Measurements from ENCODE around the gene PAX5.
A peak's percentile ranks its signal among the peaks of the same experiment; 100 is the strongest.

Gene PAX5

DNA sequence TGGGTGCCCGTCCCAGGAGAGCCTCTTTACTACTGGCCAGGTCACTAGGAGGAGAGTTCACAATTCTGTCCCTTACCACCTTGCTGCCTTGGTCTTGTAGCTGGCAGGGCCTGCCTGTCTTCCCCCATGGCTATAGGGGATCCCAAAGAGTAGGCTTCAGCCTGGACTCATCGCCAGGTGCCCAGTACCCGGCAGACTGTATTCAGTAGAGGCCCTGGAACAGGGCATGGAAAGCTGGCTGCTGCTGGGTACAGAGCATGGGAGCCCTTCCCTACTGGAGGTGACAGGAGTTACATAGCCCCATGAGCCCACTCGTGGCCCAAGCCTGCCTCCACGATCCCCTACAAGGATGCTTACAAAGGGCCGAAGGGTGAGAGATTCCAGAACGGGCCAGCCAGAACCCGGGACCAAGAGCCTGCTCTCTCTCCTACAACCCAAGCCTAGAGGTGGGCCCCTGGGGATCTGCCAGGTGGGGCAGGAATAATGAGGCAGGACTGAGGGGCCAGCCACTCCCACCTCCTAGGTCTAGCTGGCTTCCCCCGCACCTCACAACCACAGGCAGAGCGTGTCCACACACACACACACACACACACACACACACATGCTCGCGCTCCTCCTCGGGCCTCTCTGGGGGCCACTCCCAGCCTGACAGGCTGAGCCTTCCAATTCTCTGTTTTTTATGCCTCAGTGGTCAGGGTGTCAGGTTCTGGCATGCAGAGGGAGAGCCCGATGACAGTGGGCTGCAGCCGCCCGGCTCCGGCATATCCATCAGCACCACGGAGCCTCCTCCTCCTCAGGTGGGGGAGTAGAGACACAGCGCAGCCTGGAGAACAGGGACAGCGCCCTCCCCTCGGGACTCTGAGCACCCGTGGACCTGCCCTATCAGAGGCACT, 186.0 kb downstream of the PAX5 start:
- DNase-seq: no peak

GRCh38 chr9:36846621-36847020, 187.4 kb downstream of the PAX5 start:
- no peak for DNase-seq

DNA sequence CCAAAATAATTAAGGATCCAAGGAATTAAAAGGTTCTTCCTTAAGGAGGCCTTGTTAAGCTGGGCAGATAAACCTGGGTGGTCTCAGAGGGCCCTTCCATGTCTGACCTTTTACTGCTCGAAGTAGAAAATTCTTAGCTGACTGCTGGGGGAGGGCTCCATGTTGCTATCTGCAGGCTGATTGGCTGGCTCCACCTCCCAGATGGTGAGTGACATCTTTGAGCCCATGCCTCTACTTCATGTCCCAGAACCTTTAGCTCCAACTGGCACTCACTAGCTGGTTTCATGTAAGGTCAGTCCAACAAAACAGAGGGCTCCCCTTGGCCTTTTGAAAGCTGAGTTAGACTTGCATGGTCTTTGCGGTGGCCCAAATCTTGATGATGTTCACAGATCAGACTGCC, 188.2 kb downstream of the PAX5 start:
- no peak for DNase-seq

- no peak for DNase-seq
Observed at GRCh38 chr9:36844961-36845360, 189.1 kb downstream of the PAX5 start.

DNA sequence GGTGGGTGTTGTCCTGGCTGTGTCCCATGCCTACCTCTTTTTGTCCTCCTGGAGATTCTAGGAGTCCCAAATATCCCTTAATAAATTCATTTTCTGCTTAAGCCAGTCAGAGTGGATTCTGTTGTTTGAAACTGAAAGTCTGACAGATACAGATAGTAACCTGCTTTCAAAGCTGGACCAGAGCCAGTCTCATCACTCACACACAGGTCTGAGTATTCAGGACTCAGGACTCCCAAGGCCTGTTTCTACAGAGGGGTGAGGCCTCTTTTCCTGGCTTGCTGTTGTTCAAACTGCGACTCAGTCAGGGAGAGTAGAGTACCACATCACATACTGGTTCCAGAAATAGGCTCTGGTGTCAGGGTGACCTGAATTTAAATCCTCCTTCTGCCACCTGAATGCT, 190.1 kb downstream of the PAX5 start:
- no peak for DNase-seq

GRCh38 chr9:36842560-36843530, 191.2 kb downstream of the PAX5 start:
- DNase-seq: no peak

DNA sequence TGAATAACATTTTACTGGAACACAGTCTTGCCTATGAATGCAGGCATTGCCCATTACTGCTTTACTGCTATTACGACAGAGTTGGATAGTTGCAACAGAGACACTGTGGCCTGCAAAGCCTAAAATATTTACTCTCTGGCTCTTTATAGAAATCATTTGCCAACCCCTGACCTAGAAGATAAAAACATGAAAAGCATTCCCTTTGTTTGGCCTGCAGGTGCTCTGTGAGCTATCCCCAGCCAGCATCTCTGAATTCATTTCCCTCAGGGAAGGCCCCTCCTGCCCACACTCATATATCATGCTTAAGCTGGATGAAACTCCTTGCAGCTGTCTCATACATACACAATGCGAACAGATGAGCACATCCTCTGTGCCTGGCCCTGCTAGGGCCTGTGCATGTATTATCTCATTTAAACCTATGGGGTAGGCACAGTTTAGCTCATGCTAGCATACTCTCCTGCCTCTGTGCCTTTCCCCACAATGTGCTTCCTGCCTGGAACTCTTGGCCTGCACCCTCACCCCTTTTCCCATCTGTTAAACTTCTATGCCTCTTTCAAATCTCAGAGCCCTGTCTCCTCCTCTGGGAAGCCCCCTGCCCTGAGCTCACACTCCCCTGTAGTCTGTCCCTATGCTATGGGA, 193.1 kb downstream of the PAX5 start:
- no peak for DNase-seq

DNA sequence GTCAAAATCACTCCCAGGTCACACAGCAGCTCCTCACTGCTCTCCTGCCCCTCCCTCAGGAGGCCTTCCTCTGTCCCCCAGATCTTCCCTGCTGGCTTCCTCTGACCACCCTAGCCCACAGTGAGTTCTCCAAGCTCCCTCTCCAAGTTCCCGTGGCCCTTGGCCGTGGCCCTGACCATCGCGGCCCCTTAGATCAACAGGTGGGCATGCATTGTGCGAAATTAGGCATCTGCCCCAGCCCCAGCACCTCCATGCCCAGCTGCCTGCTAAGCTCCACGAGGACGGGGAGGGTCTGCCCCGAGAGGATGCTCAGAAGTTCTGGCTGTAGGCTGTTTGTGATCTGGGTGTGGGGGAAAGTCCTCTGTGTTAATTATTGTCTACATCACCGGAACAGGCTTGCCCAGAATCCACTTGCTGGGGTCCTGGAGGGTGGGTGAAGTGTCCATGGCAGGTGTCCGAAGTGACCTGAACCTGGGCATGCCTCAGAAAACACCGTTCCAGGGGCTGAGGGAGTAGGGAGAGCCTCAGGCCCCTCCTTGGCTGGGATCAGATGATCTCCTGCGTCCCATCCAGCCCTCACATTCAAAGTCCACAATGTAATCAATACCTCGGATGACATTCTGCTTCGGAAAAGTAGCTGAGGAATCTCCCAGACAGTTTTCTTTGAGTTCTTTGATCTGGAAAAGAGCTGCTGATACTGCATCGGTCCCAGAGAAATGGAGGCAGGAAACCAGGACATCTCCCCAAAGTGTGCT, 194.8 kb downstream of the PAX5 start:
- DNase-seq: no peak

DNA sequence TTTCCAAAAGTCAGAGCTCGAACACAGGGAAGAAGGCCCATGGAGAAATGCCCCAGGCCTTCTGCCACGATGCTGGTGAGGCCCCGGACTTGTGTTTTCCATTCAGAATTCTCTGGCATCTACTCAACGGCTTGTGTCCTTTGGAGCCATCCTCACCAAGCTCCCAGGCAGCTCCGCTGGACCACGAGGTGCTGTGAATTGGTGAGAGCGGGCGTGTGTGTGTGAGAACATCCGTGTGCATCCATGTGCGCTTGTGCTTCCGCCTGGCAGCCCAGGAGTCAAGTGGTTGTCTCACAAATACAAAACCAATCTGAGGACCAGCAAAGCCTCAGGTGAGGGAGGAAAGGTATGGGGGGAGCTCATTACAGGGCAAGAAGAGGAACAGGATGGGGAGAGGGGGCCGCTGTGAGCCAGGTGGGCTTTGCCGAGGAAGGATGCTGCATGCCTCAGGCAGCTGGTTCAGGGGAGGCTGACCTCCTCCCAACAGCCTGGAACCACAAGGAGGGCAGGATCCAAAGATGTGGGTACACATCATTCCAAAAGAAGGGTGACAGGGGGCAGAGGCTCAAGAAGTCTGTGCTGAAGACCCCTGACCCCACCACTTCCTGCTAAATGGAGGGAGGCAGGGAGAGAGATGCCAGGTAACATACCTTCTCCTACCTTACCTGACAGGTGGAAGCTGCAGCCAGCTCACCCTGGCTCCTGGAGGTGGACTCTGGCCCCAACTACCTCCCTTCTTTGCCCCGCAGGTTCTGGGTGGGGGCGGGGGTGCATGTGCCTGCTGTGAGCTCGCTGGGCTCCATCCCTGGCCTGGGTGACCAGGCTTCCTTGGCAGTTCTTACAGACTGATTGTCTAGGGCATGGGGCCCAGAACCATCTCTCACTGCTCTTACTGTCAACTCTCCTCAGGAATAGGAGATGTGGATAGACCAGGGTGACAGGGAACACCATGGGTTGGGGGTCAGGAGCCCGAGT, 196.3 kb downstream of the PAX5 start:
- no peak for DNase-seq

- DNase-seq: no peak
Observed at GRCh38 chr9:36836486-36836885, 197.6 kb downstream of the PAX5 start.

DNA sequence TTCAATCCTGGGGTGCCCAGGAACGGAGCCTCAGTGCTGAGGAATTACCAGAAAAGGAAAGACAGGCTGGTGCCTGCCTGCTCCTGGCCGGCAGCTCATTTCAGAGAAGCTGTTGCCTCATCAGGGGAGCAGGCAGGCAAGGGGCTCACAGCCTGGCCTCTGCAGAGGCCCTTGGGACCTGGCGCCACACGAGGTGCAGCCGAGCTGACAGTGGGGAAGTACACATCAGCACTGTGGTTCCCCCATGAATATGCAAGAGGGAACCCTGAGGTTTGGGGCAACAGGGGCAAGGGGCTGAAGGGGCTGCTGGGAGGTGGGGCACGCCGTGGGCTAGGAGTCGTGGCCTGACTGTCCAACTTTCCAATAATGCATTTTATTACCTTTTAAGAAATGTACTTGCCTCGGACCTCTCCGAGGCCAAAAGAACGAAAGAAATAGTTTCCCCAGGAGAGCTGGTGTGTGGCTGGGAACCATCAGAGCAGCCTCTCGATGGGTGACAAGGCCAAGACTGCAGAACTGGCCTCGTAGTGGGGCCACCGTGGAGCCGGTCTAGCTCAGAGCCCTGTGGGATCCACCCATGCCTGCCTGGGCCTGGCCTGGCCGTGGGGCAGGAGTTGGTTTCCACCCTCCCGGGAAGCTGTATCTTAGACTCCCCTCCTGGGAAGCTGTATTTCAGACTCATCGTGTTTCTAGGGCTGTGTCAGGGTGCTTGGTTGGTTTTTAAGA, 198.6 kb downstream of the PAX5 start:
- DNase-seq: no peak

DNA sequence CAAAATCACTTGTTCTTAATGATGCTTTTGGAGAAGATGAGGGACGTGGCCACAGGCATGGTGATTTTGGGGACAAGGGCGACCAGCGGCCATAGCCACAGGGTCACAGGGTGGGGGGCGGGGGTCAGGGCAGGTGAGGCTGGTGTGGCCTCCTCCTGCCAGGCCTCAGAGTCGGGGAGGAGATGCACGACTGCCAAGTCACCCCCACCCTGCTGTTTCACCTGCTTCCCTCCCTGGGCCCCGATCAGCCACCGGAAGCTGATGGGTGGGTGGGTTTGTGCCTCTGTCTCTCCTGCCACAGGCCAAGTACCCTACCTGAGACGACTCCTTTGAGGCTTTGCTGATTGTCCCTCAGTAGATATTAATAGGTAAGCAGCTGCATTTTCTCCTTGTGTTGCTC, 199.3 kb downstream of the PAX5 start:
- no peak for DNase-seq

DNA sequence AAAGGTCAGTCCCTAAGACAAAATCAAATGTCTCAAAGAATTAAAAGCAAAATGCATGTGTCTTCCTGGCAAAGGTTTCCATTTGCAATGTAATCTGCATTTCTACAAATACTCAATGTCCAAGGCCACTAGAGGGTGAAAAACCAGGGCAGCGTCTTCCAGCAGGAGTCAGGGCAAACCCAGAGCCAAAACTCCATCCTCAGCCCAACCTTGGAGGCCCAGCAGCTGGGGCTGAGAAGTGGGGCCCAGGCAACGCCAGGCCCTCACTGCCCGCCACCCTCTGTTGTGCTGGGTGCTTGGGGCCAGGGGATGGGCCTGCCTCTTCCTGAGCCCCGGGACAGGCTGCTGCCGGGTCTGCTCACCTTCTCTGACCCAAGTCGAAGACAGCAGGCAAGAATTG, 200.1 kb downstream of the PAX5 start:
- peak; percentile 6 for DNase-seq

- no peak for DNase-seq
Observed at GRCh38 chr9:36832164-36832795, 201.8 kb downstream of the PAX5 start.

DNA sequence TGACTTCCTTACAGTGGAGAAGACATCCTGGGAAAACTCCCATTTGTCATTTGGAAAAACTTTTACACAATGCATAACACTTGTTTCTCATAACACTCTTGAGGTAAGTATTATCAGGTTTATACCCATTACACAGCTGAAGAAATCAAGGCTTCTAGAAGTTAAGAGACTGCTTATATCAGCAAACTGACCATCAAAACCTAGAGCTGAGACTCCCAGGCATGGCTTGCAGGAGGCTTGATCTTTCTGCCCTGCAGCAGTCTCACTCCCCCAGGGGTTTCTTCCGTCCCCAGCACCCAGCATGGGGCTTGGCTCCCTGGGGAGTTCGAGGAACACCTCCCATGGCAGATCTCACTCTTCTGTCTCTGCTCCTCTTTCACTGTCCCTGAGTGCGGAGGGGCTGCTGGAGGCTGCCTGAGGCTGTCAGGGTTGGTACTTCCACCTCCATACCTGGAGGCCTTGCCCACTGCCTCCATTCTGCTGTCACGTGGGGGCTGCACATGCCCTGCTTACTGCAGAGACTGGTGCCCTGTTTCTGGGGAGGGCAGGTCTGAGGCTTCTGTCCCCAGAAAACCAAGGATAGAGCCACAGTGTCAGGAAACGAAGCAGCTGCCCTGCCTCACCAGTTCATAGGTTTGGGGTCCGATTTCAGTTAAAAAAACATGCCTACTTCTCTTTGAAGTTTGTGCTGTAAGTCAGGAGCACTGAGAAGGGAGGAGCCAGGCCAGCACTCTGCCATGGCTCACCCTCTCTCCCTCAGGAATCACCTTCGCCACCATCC, 202.5 kb downstream of the PAX5 start:
- no peak for DNase-seq

DNA sequence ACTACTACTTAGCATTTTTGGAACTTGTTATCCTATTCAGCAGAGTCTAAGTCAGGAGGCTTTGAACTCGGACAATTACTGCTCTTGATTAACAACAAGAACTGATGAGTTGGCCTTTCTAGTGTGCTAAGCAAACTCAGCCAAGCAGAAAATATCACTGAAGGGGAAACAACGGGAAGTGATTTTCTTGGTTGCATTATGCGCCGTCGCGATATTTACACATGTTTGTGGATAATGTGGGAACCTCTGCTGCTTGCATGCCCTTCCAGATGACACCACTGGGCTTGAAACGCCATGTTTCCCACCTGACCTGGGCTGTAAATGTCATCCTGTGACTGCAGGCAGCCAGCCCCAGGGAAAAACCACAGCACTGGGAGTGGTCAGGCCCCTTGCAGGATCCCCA, 205.5 kb downstream of the PAX5 start:
- no peak for DNase-seq

DNA sequence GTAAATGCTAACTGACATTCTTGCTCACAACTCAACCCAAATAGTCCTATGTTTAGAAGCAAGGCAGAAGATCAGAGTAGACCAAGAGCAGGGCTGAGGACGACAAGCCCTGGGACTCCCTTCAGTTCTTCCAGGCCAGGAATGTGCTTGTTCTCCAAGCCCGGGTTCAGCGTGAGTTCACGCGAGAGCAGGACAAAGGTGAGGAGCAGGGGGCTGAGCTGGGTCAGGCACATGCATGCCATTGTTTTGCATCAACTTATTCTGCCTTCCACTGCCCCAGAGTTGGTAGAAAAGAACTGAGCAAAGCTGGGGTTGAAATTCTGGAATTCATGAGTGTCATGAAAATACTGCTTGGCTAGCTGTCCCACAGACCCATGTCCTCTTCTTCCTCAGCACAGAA, 206.5 kb downstream of the PAX5 start:
- DNase-seq: no peak

DNA sequence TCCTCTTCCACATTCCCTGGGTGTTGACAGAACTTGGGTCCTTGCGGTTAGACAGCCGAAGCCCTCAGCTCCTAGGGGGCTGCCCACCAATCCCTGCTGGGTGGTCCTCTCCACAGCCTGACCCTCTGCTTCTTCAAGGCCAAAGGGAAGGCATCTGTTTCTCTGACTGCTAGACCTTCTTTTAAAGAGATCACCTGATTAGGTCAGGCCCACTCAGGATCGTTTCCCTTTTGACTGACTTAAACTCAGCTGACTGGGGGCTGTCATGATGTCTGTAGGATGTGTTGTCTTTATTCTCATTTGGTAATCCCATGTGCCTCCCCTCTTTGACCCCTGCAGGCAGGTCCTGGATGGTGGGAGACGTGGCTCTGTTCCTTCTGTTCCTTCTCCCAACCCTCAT, 207.5 kb downstream of the PAX5 start:
- no peak for DNase-seq

DNA sequence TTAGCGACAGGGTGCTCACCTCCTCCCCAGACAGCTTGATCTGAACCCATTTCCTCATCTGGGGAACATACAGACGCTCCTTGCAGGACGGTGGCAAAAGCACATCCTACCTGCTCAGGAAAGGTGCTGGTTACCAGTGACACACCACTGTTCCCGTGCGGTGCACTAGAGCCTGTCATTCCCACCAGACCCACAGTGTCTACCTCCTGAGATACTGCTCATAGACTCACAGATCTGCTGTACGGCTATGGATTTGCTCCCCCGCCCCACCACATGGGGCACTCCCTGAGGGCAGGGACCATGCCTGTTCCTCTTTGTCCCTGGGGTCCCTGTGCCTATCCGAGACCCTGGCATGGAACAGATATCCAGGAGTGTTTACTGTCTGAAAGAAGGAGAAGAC, 208.9 kb downstream of the PAX5 start:
- DNase-seq: no peak
